ENCODE results near the gene KAT7. TPM values are rescaled to one million over a fixed set of nuclear protein-coding genes. Genes with fewer than 3 reads are reported as not detected.

KAT7 gene
- total RNA-seq, 1 donor, result 43.2 TPM

DNA sequence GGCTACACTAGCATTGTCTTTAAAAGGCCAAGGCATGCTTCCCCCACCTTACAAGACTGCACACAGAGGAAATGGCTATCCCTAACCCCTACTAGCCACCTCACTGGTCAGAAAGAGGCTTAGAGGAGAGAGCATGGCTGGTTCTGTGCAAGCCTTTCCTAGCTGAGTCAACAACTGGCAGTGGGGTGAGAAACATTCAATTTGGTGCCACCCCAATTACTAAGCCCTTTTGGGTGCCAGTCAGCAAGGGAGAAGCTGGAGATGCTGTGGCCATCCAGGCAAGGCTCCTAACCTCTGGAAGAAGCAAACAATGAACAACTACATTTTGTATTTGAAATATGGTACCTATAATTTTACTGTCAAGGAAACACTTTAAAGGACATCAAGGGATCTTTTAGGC lies 4.7 kb upstream of the KAT7 start:
- TF ChIP-seq, protein P1, sequence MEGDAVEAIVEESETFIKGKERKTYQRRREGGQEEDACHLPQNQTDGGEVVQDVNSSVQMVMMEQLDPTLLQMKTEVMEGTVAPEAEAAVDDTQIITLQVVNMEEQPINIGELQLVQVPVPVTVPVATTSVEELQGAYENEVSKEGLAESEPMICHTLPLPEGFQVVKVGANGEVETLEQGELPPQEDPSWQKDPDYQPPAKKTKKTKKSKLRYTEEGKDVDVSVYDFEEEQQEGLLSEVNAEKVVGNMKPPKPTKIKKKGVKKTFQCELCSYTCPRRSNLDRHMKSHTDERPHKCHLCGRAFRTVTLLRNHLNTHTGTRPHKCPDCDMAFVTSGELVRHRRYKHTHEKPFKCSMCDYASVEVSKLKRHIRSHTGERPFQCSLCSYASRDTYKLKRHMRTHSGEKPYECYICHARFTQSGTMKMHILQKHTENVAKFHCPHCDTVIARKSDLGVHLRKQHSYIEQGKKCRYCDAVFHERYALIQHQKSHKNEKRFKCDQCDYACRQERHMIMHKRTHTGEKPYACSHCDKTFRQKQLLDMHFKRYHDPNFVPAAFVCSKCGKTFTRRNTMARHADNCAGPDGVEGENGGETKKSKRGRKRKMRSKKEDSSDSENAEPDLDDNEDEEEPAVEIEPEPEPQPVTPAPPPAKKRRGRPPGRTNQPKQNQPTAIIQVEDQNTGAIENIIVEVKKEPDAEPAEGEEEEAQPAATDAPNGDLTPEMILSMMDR (IDR thresholded peaks at IDR 0.05; ENCODE audit: insufficient read depth, low read depth, low read length), result no peak
- H3K4me3 ChIP-seq (ENCODE audit: low read depth, low read length), result no peak overlapping the region
- no peak for DNase-seq (ENCODE audit: low read depth)

DNA sequence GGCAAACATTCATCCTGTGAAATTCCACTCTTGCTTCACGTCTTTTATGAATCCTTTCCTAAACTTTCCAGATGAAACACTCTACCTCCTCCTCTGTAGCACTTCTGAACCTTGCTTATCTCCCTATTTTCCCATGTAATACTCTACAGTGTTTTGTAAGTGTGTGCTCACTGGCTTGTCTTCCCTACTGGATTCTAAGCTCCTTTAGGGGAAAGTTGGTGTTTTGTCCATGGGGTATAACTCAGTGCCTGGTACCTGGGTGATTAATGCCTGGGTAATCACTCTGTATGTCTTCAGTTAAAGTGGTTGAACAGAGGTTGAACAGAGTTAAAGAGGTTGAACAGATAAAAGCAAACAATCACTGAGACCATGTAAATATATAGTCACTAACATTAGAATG lies 3.8 kb upstream of the KAT7 start:
- TF ChIP-seq, protein P1 (IDR thresholded peaks at IDR 0.05; ENCODE audit: insufficient read depth, low read depth, low read length), result no peak
- no peak overlapping the region for H3K4me3 ChIP-seq (ENCODE audit: low read depth, low read length)
- DNase-seq (ENCODE audit: low read depth), result no peak

DNA sequence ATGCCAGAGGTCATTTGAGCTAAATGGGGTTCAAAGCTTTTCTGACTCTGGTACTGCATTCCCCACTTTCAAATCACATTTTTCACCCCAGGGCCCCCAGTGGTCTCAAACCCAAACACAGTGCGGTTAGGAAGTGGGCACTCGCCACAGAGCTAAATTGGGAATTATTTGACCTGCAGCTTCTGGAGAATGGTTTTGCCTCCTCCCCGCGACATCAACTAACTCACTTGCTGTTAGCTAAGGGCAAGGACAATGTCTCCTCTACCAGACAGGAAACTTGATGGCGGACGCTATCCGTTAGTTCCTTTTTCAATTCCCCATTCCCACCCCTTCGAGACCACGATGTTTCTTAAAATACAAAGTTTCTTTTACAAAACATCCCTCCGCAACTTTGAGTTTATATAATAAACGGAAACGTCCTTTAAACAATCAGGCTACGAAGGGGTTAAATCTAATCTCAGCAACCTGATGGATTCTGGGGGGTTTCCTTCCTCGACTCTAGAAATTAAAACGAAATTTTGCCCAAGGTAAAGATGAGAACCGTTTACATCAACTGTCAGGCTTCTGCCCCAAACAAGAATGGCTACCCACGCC lies 500 bp upstream of the KAT7 start:
- TF ChIP-seq, protein P1 (IDR thresholded peaks at IDR 0.05; ENCODE audit: insufficient read depth, low read depth, low read length), result no peak
- DNase-seq (ENCODE audit: low read depth), result no peak
- peak overlapping the region; percentile 96 for H3K4me3 ChIP-seq (ENCODE audit: low read depth, low read length)

DNA sequence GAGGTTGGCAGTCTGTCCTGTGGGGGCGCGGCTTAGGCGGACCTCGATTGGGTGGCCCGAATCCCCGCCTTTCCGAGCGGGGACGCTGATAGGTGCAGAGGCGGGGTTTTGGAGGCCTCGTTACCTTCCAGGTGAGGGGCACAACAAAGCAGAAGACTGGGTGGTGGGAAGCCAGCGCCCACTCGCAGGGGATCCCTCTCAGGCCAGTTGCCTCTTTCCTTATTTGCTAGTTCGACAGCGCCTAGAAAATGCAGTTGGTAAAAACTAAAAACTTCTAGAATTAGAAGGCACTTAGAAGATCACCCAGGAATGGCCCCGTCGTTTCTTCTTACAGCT lies 730 bp downstream of the KAT7 start:
- TF ChIP-seq, protein P1 (IDR thresholded peaks at IDR 0.05; ENCODE audit: insufficient read depth, low read depth, low read length), result no peak
- H3K4me3 ChIP-seq (ENCODE audit: low read depth, low read length), result peak overlapping the region; percentile 96
- DNase-seq (ENCODE audit: low read depth), result no peak

DNA sequence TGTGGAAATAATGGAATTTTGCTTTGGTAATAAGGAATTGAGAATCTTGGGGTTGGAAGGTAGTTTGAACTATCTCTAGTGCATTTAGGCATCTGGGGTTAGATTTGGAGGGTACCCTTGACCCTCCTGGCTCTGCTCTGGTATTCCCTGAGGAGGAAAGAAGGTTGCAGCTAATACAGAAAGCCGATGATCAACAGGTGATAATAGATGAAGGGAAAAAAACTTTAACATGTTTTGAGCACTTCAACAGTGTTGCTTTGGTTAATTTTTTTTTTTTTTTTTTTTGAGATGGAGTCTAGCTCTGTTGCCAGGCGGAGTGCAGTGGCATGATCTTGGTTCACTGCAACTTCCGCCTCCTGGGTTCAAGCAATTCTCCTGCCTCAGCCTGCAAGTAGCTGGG lies 4.8 kb downstream of the KAT7 start:
- no peak for DNase-seq (ENCODE audit: low read depth)
- TF ChIP-seq, protein P1 (IDR thresholded peaks at IDR 0.05; ENCODE audit: insufficient read depth, low read depth, low read length), result no peak
- no peak overlapping the region for H3K4me3 ChIP-seq (ENCODE audit: low read depth, low read length)

DNA sequence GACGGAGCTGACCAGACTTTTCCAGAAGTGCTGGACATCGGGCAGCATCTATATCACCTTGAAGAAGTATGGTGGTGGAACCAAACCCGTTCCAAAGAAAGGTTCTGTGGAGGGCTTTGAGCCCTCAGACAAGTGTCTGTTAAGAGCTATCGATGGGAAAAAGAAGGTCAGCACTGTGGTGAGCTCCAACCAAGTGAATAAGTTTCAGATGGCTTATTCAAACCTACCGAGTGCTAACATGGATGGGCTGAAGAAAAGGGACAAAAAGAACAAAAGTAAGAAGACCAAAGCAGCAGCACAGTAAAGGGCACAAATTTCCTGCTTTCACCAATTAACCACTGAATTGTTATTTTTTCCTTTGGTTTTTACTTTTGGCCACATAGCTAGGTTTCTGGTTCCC lies 6.9 kb downstream of the KAT7 start:
- TF ChIP-seq, protein P1 (IDR thresholded peaks at IDR 0.05; ENCODE audit: insufficient read depth, low read depth, low read length), result no peak
- no peak for DNase-seq (ENCODE audit: low read depth)
- H3K4me3 ChIP-seq (ENCODE audit: low read depth, low read length), result no peak overlapping the region

DNA sequence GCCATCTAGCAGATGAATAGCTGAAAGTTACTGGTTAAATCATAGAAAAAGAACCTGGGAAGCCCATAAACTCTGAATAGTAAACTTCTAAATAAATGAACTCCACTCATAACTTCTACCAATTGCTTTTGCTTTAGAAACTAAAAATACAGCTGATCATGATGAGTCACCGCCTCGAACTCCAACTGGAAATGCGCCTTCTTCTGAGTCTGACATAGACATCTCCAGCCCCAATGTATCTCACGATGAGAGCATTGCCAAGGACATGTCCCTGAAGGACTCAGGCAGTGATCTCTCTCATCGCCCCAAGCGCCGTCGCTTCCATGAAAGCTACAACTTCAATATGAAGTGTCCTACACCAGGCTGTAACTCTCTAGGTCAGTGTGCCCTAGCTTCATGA lies 9.7 kb downstream of the KAT7 start:
- H3K4me3 ChIP-seq (ENCODE audit: low read depth, low read length), result no peak overlapping the region
- TF ChIP-seq, protein P1 (IDR thresholded peaks at IDR 0.05; ENCODE audit: insufficient read depth, low read depth, low read length), result no peak
- DNase-seq (ENCODE audit: low read depth), result peak; percentile 54
